ENCODE measurements around the gene UACA. TPM values are rescaled to one million over a fixed set of nuclear protein-coding genes. Genes with fewer than 3 reads are reported as not detected.

The UACA gene
- total RNA-seq, 2 experiments from 2014 or later: 0.58 to 1.3 TPM

DNA sequence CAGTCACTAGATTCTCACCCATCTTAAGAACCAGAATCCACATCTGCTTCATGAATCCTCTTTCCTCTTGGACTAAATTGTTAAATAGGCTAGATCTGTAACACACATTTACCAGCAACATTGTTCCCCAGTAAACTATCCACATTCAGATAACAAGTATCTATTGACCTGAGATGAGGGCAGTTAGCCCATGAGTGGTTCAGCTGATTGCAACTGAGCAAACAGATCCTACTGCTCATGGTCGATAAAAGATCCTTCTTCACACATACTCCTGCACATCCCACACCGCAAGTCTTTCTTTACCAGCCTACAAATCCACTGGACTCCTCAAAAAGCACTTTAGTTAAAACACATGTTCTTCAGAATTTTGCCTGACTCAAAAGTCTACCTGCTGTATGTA lies 59.2 kb downstream of the UACA start:
- H3K4me3 Mint-ChIP-seq: no peak overlapping the region
- DNase-seq: no peak
- H3K36me3 Mint-ChIP-seq (ENCODE audit: low read depth): no peaks in the 10 kb centered on the region
- POLR2A ChIA-PET: no interaction called here
- H3K9me3 Mint-ChIP-seq: no peaks in the 10 kb centered on the region
- CTCF ChIA-PET: interaction anchor here (0.5 to 1.1 kb wide), 3 partner anchors 18 to 1792 kb away, joined by 3 to 4 read pairs (median 3); no protein-coding TSS in a partner anchor
- no peak overlapping the region for H3K27ac Mint-ChIP-seq
- no peaks in the 10 kb centered on the region for H3K4me1 Mint-ChIP-seq
- H3K27me3 Mint-ChIP-seq: peaks cover 26% of the 10 kb centered on the region

- CTCF ChIA-PET: interaction anchor here (0.9 to 1.1 kb wide), 2 partner anchors 19 to 26 kb away, joined by 3 to 4 read pairs; no protein-coding TSS in a partner anchor
- POLR2A ChIA-PET: no interaction called here
Measured at GRCh38 chr15:70703096-70703878, 60.1 kb downstream of the UACA start.

DNA sequence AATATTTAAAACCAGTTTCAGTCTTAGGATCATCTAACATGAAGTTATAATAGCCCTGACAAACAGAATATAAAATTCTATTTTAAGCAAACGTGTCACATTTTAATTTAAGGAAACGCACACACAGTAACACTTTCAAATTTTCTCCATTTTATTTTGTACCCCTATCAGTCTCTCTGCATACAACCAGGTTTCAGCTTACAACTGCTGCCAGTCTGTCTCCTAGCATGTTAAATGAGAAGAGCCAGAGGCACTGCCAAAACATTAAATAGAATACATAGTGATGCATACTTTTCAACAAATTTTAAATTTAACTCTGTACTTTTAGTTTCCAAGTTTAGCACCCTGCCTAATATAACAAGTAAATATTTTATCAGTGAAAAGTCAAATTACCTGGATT lies 60.8 kb downstream of the UACA start:
- peaks cover 30% of the 10 kb centered on the region for H3K27me3 Mint-ChIP-seq

More at GRCh38 chr15:70703096-70703878, 60.1 kb downstream of the UACA start:
- Mint-ChIP-seq H3K4me3 (no peak overlapping the region), H3K36me3 (ENCODE audit: low read depth) (no peaks in the 10 kb centered on the region), H3K9me3 (no peaks in the 10 kb centered on the region), H3K27me3 (peaks cover 30% of the 10 kb centered on the region), H3K4me1 (no peaks in the 10 kb centered on the region), H3K27ac (no peak overlapping the region)
- no peak for DNase-seq

GRCh38 chr15:70701891-70702568 lies 61.3 kb downstream of the UACA start:
- ChIA-PET POLR2A (no interaction called here), CTCF (interaction anchor here (1.4 kb wide), 1 partner anchor 20 kb away, joined by 5 read pairs; no protein-coding TSS in a partner anchor)
- H3K27ac Mint-ChIP-seq: no peak overlapping the region
- H3K4me3 Mint-ChIP-seq: no peak overlapping the region
- peaks cover 25% of the 10 kb centered on the region for H3K27me3 Mint-ChIP-seq
- no peaks in the 10 kb centered on the region for H3K36me3 Mint-ChIP-seq (ENCODE audit: low read depth)
- H3K4me1 Mint-ChIP-seq: no peaks in the 10 kb centered on the region
- no peak for DNase-seq
- H3K9me3 Mint-ChIP-seq: no peaks in the 10 kb centered on the region

More for the DNA sequence above, 60.8 kb downstream of the UACA start:
- no peaks in the 10 kb centered on the region for H3K4me1 Mint-ChIP-seq
- H3K36me3 Mint-ChIP-seq (ENCODE audit: low read depth): no peaks in the 10 kb centered on the region
- CTCF ChIA-PET: no interaction called here
- no peak for DNase-seq
- no peak overlapping the region for H3K4me3 Mint-ChIP-seq
- POLR2A ChIA-PET: no interaction called here
- no peaks in the 10 kb centered on the region for H3K9me3 Mint-ChIP-seq
- no peak overlapping the region for H3K27ac Mint-ChIP-seq

DNA sequence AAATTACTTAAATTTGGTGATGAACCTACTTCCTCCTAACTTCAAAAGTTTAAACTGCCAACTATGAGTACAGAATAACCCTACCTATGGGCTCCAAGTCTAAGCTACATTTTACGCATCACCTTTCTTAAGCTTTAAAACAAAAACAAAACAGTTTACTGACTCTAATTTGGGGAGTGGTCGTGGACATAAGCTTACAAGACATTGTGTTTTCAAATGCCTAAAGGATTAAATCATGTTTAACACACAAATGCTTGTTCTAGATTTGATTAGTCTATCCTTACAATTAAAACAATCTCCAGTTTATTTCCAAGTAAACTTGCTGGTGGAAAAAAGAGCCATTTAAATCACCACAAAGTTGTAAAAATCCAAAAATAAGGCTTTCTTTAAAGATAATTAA lies 62.2 kb downstream of the UACA start:
- Mint-ChIP-seq H3K27me3 (peaks cover 24% of the 10 kb centered on the region), H3K4me1 (no peaks in the 10 kb centered on the region), H3K4me3 (no peak overlapping the region), H3K9me3 (no peaks in the 10 kb centered on the region), H3K27ac (no peak overlapping the region), H3K36me3 (ENCODE audit: low read depth) (no peaks in the 10 kb centered on the region)
- no peak for DNase-seq
- ChIA-PET POLR2A (no interaction called here), CTCF (interaction anchor here (1.4 kb wide), 1 partner anchor 21 kb away, joined by 5 read pairs; no protein-coding TSS in a partner anchor)

GRCh38 chr15:70699890-70700289 lies 63.5 kb downstream of the UACA start:
- Mint-ChIP-seq H3K27me3 (peaks cover 24% of the 10 kb centered on the region), H3K36me3 (ENCODE audit: low read depth) (no peaks in the 10 kb centered on the region), H3K4me3 (no peak overlapping the region), H3K4me1 (no peaks in the 10 kb centered on the region), H3K27ac (no peak overlapping the region), H3K9me3 (no peaks in the 10 kb centered on the region)
- ChIA-PET POLR2A (no interaction called here), CTCF (no interaction called here)
- no peak for DNase-seq

DNA sequence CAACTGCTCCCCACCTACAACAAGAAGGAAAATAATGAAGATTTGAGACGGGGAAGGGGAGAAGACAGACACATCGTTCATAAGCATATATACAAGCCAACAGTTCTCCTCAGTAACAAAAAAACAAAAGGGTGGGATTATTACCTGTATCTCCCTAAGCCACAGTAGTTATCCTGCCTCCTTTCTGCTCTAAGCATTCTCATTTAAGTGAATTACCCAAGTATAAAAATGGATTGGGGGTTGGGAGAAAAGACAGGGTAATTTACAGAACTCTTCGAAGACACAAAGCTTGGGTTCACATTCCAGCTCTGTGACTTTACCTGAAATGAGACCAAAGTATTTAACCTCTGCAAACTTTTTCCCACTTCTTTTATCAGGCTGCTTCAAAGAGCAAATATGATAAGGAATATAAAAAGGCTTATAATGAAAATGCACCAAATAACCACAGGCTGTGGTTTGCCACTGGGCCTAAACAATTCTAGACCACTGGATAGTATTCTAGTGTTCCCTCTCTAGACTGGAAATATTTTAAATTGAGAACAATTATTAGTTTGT lies 64.4 kb downstream of the UACA start:
- no peaks in the 10 kb centered on the region for H3K9me3 Mint-ChIP-seq
- no peak overlapping the region for H3K4me3 Mint-ChIP-seq
- peaks cover 22% of the 10 kb centered on the region for H3K27me3 Mint-ChIP-seq
- no peaks in the 10 kb centered on the region for H3K4me1 Mint-ChIP-seq
- ChIA-PET CTCF (no interaction called here), POLR2A (no interaction called here)
- H3K36me3 Mint-ChIP-seq (ENCODE audit: low read depth): no peaks in the 10 kb centered on the region
- no peak overlapping the region for H3K27ac Mint-ChIP-seq
- no peak for DNase-seq

DNA sequence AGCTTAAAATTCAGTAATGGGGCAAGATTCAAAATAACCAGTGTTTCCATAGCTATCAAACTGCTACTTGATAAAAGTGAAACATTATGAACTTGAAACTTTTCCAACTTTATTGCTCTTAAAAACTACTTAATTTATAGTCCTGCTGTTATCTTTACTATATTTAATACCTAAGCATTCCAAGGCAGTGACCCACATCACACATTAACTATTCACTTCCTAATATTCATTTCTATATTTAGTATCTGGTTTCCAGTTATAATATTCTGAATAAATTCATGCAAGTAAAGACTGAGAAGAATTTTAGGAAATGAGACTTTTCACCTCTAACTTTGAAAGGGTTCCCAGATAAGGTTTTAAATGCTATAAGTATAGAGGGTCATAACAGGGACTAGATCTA lies 64.9 kb downstream of the UACA start:
- Mint-ChIP-seq H3K27ac (no peak overlapping the region), H3K4me1 (no peaks in the 10 kb centered on the region), H3K4me3 (no peak overlapping the region), H3K36me3 (ENCODE audit: low read depth) (no peaks in the 10 kb centered on the region), H3K9me3 (no peaks in the 10 kb centered on the region), H3K27me3 (peaks cover 19% of the 10 kb centered on the region)
- DNase-seq: no peak
- ChIA-PET CTCF (no interaction called here), POLR2A (no interaction called here)

DNA sequence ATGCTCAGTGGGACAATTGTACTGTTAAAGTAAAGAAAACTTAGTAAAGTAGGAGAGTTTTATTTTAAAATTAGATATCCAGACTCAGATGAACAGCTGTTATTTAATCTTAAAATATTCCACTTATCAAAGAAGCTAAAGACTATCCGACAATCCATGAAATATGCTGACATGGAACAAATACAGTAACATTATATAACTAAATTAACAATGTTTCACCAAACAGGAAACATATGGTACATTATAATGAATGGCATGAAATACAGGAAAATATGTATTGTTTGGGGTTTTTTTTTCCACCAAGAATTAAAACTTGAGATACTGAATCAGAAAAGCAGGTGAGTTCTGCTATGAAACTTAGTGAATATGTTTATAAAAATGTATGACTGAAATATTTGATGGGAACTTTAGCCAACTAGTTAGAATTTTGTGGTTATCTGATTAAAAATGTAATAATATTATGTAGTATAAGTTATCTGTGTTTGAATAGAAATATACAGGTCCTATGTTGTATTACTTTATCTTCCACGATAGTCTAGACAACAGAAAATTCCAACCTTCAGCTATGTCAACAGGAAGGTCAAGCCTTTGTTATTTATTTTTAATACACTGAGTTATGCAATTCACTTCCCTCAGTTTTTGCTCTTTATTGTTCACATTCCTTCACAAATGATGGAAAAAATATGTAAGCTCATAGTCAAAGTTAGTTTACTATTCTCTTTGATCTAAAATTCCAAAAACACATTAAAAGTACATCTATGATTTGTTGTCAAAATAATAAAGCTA lies 72.7 kb downstream of the UACA start:
- no peak overlapping the region for H3K4me3 Mint-ChIP-seq
- ChIA-PET CTCF (interaction anchor here (1.3 to 2.0 kb wide), 2 partner anchors 32 to 122 kb away, joined by 3 to 4 read pairs; no protein-coding TSS in a partner anchor), POLR2A (no interaction called here)
- no peak for DNase-seq
- H3K27ac Mint-ChIP-seq: no peak overlapping the region
- no peaks in the 10 kb centered on the region for H3K4me1 Mint-ChIP-seq
- H3K36me3 Mint-ChIP-seq (ENCODE audit: low read depth): no peaks in the 10 kb centered on the region
- peaks cover 9% of the 10 kb centered on the region for H3K27me3 Mint-ChIP-seq
- H3K9me3 Mint-ChIP-seq: no peaks in the 10 kb centered on the region

DNA sequence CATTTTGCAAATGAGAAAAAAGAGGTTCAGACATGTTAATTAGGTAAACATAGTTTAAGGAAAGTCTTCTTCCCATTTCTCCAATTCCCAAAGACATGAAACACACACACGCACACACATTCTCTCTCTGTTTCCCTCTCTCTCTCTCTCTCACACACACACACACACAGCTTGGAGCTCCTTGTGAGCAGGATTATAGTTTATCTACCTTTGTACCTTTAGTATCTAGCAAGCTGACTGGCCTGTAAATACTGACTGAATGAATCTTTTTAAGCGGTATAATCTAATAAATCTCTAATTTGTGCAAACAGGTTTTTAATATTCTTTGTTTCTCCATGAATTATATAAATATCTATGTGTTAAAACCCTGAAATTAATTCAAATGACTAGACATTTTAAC lies 73.3 kb downstream of the UACA start:
- POLR2A ChIA-PET: no interaction called here
- CTCF ChIA-PET: interaction anchor here (2.0 kb wide), 1 partner anchor 32 kb away, joined by 4 read pairs; no protein-coding TSS in a partner anchor
- Mint-ChIP-seq H3K36me3 (ENCODE audit: low read depth) (no peaks in the 10 kb centered on the region), H3K27me3 (peaks cover 11% of the 10 kb centered on the region), H3K4me3 (no peak overlapping the region), H3K27ac (no peak overlapping the region), H3K9me3 (no peaks in the 10 kb centered on the region), H3K4me1 (no peaks in the 10 kb centered on the region)
- no peak for DNase-seq

DNA sequence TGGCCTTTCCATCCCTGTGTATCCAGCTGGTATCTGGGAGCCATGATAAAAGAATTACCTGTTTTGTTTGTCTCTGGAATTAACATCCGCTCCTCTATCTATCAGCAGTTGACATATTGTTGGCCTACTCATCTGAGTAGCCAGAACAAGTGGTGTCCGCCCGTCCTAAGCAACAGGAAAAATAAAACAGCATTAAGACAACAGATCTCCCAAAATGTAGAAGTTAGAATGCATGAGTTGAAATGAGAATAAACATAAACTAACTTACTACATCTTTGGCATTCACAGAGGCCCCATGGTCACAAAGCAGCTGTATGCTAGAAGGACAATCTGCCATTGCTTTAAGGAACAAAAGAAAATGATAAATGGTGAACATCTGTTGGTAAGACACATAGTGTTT lies 75.9 kb downstream of the UACA start:
- Mint-ChIP-seq H3K9me3 (no peaks in the 10 kb centered on the region), H3K27me3 (peaks cover 15% of the 10 kb centered on the region), H3K4me3 (no peak overlapping the region), H3K27ac (no peak overlapping the region), H3K4me1 (no peaks in the 10 kb centered on the region), H3K36me3 (ENCODE audit: low read depth) (no peaks in the 10 kb centered on the region)
- no peak for DNase-seq
- ChIA-PET CTCF (interaction anchor here (1.8 kb wide), 1 partner anchor 35 kb away, joined by 4 read pairs; no protein-coding TSS in a partner anchor), POLR2A (interaction anchor here (0.6 kb wide), 1 partner anchor 53 kb away, joined by 3 read pairs; no protein-coding TSS in a partner anchor)

GRCh38 chr15:70680817-70681216 lies 82.5 kb downstream of the UACA start:
- DNase-seq: no peak
- Mint-ChIP-seq H3K4me3 (no peak overlapping the region), H3K27ac (no peak overlapping the region), H3K4me1 (peaks cover 2% of the 10 kb centered on the region), H3K36me3 (ENCODE audit: low read depth) (no peaks in the 10 kb centered on the region), H3K27me3 (peaks cover 34% of the 10 kb centered on the region), H3K9me3 (no peaks in the 10 kb centered on the region)
- ChIA-PET CTCF (interaction anchor here (1.0 to 4.8 kb wide), 4 partner anchors 38 to 130 kb away, joined by 3 to 35 read pairs (median 14); no protein-coding TSS in a partner anchor), POLR2A (interaction anchor here (1.1 kb wide), 1 partner anchor 13 kb away, joined by 3 read pairs; no protein-coding TSS in a partner anchor)

All from activated CD4-positive, alpha-beta memory T cell treated with anti-CD3 and anti-CD28 coated beads, Interleukin-2, amount 10 ng/mL, durations not matched to agents 7 days and 5 days (primary cell).